ENCODE measurements around the gene PLEKHG3. TPM values are rescaled to one million over a fixed set of nuclear protein-coding genes. Genes with fewer than 3 reads are reported as not detected.
"Not testable (repeated sequence)": the region's sequence is repeated elsewhere in the genome, so short reads cannot be mapped to it uniquely, and the experiment has no call there.

Gene PLEKHG3
- polyA plus RNA-seq (ENCODE audit: insufficient read length in 4 of 4) = 100 to 1,000 TPM in 2 of 4 donors, 10 to 100 TPM in 2; 93.6 to 109 (median 100.0) TPM

DNA sequence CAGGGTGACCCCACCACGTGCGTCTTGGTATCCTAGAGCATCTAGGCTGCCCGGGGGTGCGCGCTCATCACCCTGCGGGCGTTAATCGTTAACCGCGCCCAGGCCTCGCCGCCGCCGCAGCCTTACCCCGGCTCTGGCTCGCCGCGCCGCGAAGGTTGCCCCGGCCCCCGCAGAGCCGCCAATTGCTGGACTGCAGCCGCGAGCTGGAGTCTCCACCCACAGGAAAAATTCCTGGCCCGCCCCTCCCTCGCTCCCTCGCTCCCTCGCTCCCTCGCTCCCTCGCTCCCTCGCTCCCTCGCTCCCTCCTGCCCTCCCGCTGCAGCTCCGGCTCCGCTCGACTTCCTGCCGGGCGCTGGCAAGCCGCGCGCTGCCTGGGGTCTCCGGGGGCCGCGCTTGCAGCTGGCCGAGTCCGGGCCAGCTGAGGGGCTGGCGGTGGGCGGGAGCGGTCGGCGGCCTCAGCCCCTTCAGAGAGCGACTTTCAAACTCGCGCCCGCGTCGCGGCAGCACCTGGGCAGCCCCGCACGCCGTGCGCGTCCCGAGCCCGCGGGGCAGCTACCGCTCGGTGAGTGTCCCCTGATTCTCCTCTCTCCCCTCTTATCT lies at the start of gene PLEKHG3:
TSS of gene PLEKHG3 (plus strand) at position 282 of the 600 bp plus-strand sequence. CDS start 23,208 bp downstream, outside the sequence.
- DNase-seq (ENCODE audit: low read depth in 4 of 4, low spot score in 3 of 4) = no peak

DNA sequence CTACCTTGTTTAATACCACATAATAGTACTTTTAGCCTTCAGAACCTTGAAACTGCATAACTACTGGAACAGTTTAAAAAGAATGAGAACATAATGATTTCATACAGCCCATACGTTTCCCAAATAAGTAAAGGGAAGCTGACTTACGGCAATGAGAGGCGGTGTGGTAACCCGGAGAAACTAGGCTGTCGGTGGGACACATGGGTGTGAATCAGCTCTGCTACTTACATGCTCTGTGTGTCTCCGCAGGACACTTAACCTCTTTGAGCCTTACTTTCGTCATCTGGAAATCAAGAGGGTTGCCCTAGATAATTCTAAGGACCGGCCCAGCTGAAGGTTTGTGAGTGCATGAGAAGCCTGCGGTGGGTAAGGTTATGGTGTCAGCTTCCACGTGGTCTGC lies 49.3 kb upstream of the PLEKHG3 start:
- no peak for DNase-seq (ENCODE audit: low read depth in 4 of 4, low spot score in 3 of 4)

DNA sequence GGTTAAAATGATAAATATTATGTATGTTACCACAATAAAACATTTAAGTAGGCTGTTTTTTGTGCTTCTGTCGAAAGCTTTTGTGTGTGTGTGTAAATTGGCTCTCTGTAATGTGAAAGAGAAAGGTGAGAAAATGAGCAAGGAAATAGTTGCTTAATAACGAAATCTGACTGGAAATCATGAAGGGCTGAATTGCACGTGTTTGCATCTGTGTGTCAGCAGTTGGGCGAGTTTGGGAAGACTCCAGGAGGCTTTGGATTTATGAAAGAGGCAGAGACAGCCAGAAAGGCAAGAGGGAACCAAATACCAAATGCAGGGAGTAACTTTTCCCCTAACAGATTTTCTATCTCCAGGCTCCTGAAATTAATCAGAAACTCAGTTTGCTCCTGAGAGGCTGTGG lies 47.2 kb upstream of the PLEKHG3 start:
- no peak for DNase-seq (ENCODE audit: low read depth in 4 of 4, low spot score in 3 of 4)

GRCh38 chr14:64658201-64658600 lies 46.0 kb upstream of the PLEKHG3 start:
- no peak for DNase-seq (ENCODE audit: low read depth in 4 of 4, low spot score in 3 of 4)

DNA sequence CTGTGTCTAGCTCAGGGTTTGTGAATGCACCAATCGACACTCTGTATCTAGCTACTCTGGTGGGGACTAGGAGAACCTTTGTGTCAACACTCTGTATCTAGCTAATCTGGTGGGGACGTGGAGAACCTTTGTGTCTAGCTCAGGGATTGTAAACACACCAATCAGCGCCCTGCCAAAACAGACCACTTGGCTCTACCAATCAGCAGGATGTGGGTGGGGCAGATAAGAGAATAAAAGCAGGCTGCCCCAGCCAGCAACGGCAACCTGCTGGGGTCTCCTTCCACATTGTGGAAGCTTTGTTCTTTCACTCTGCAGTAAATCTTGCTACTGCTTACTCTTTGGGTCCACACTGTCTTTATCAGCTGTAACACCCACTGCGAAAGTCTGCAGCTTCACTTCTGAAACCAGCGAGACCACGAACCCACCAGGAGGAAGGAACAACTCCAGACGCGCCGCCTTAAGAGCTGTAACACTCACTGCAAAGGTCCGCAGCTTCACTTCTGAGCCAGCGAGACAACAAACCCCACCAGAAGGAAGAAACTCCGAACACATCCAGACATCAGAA lies 45.4 kb upstream of the PLEKHG3 start:
- not testable (repeated sequence) for DNase-seq (ENCODE audit: low read depth in 4 of 4, low spot score in 3 of 4)

- no peak for DNase-seq (ENCODE audit: low read depth in 4 of 4, low spot score in 3 of 4)
Observed at GRCh38 chr14:64659366-64659765, 44.9 kb upstream of the PLEKHG3 start.

DNA sequence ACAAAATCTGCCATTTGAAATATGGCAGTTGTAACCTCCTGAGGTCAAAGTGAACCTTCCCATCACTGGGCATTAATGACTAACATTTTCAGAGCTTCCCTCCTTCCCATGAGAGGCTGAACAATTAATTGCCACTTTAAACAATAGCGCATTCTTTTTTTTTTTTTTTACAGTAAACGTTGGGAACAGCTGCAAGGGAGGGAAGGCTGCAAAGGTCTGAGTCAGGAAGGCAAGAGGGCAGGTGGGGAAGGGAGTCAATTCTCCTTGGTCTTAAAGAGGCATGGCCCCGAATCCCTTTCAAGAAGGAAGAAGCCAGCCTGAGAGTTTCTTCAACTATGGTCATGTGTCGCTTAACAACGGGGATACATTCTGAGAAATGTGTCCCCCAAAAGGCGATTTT lies 41.0 kb upstream of the PLEKHG3 start:
- no peak for DNase-seq (ENCODE audit: low read depth in 4 of 4, low spot score in 3 of 4)

GRCh38 chr14:64671591-64671990 lies 32.6 kb upstream of the PLEKHG3 start:
- DNase-seq (ENCODE audit: low read depth in 4 of 4, low spot score in 3 of 4) = peak in 1 of 4 donors; percentile 70

DNA sequence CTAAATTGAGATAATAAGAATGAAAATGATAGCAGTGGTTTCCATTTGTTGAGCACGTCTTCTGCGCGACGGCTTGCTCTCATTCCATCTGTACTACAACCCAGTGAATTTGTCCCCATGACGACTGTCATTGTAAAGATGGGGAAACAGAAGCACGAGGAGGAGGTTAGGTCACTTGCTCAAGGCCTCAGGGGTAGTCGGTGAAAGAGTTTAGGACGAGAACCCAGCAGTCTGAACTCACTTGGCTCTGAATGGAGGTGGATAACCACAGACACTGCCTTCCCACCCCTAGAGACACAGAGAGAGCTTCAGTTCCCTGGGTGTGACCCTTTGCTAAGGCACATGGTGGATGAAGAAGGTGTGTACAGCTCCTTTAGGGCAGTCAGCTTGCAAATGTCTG lies 30.9 kb upstream of the PLEKHG3 start:
- no peak for DNase-seq (ENCODE audit: low read depth in 4 of 4, low spot score in 3 of 4)

DNA sequence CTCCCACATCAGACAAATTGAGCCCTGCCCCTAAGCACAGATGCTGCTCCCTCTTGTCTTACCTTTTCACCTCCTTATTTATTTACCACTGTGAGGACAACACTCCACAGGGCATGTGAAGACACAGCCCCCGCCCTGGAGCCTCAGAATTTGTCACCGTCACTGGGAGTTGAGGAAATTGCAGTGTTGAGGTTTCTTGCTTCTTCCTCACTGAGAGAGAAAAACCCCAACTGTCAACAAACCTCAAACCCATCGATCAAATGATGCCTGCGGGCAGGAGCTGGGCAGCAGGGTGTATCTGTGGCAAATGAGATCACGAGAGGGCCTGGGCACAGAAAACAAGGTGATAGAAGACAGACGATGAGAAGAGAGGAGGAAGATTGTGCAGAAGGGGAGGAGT lies 30.5 kb upstream of the PLEKHG3 start:
- DNase-seq (ENCODE audit: low read depth in 4 of 4, low spot score in 3 of 4) = no peak

GRCh38 chr14:64674829-64675228 lies 29.4 kb upstream of the PLEKHG3 start:
- no peak for DNase-seq (ENCODE audit: low read depth in 4 of 4, low spot score in 3 of 4)

- no peak for DNase-seq (ENCODE audit: low read depth in 4 of 4, low spot score in 3 of 4)
Observed at GRCh38 chr14:64675312-64675711, 28.9 kb upstream of the PLEKHG3 start.

DNA sequence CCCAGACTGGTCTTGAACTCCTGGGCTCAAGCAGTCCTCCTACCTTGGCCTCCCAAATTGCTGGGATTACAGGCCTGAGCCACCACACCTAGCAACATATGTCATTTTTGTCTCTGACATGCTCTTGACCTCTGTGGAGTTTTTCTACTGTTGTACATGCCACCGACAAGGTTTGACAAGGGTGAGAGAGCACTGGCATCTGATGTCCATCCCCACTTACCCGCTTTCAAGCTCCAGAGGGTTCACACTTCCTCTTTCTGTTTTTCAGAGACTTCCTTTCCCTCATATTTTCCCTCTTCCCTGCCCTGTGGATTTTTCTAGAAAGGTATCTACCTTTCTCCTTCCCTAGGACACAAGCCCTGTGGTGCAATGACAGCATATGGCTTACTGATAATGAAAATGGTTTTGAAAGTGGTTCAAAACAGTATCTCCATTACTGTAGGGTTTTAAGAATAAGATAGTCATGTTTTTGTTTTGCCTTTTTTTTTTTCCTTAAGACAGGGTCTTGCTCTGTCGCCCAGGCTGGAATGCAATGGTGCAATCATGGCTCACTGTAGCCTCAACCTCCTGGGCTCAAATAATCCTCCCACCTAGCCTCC lies 27.7 kb upstream of the PLEKHG3 start:
- DNase-seq (ENCODE audit: low read depth in 4 of 4, low spot score in 3 of 4) = no peak

GRCh38 chr14:64680013-64680713 lies 24.1 kb upstream of the PLEKHG3 start:
- no peak for DNase-seq (ENCODE audit: low read depth in 4 of 4, low spot score in 3 of 4)

- DNase-seq (ENCODE audit: low read depth in 4 of 4, low spot score in 3 of 4) = no peak
Observed at GRCh38 chr14:64680714-64681065, 23.5 kb upstream of the PLEKHG3 start.

- DNase-seq (ENCODE audit: low read depth in 4 of 4, low spot score in 3 of 4) = no peak
Observed at GRCh38 chr14:64681796-64682710, 22.2 kb upstream of the PLEKHG3 start.

- DNase-seq (ENCODE audit: low read depth in 4 of 4, low spot score in 3 of 4) = no peak
Observed at GRCh38 chr14:64682843-64683242, 21.4 kb upstream of the PLEKHG3 start.

- no peak for DNase-seq (ENCODE audit: low read depth in 4 of 4, low spot score in 3 of 4)
Observed at GRCh38 chr14:64683264-64683663, 21.0 kb upstream of the PLEKHG3 start.

DNA sequence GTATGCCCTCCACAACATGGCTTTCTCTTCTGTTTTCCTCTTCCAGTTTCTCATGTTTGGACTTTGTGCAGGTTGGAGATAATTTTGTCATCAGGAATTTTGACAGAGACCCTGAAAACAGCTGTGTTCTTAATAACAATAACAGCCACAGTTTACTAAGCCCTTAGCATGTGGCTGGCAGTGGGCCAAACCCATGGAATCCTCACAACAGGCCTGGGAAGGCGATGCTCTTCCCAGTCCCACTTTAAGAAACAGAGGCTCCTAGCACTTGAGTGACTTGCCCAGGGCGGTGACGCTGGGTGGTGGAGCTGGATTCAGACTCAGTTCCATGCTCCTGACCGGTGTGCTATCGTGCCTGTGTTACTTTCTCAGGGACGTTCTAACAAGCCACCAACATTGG lies 20.1 kb upstream of the PLEKHG3 start:
- DNase-seq (ENCODE audit: low read depth in 4 of 4, low spot score in 3 of 4) = no peak

DNA sequence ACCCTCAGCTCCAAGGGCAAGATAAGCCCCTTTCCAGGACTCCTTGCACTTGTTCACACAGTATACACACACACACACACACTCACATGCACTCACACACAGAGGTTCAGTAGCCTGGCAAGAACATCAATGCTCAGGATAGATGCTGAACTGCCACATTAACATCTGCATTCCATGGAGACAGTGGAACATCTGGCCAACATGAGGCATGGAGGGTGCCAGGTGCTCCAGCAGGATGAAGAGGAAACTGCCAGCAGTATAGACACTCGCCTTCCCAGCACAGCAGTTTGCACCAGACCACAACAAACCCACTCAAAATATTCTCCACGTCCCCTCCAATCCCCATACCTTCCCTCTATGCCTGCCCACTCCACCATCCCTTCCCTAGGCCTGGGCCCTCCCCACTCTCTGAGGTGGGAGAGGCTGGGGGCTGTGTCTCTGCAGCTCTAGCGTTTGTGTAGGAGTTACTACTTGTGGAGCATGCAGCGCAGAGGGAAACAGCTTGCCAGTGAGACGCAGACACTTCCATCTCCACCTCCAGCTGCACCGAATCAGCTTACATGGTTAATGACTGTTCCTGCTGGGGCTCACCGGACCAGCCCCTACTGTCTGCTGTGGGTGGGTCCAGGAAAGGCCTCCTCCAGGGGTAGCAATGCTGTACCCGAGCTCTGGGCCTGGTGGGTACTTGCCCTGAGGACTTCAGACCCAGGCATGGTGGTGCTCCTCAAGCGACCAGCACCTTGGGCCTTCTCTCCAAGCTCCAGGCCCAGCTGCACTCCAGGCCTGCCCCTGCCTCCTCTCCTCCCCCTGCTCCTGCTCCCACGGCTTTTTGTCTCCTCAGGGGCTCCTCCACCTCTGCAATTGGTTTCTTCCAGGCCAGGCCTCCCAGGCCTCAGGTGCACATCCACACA lies 18.6 kb upstream of the PLEKHG3 start:
- DNase-seq (ENCODE audit: low read depth in 4 of 4, low spot score in 3 of 4) = no peak

All from right renal pelvis (tissue), 4 donors.